CD4-positive, alpha-beta T cell (primary cell): ENCODE measurements around the gene PPP2R2C. TPM values are rescaled to one million over a fixed set of nuclear protein-coding genes. Genes with fewer than 3 reads are reported as not detected.

Experiments
- ATAC-seq: fragments of 200-7000 bp; cut with Tn5 transposase; one replicate; pipeline ENCODE4 v1.10.0; 2022; ENCODE audit warnings: mild to moderate bottlenecking; ENCODE audit not compliant: poor library complexity
- CTCF ChIA-PET: fragments of 350-600 bp; sonication (Branson Sonifier 250); formaldehyde crosslinking; loops from one replicate; lab custom pipeline; 2021; ENCODE audit warnings: antibody characterized with exemption, inconsistent platforms; lab: Charles Lee
- POLR2A ChIA-PET: fragments of 350-600 bp; sonication (Branson Sonifier 250); formaldehyde crosslinking; loops from one replicate; lab custom pipeline; 2021; ENCODE audit warnings: antibody characterized with exemption, inconsistent platforms; lab: Charles Lee
- DNase-seq, 14 experiments: peaks; one replicate each; pipeline ENCODE4 v3.0.0-alpha.2; 2013 to 2020; ENCODE audit warnings: mixed read lengths in 2 of 14
- H3K27ac ChIP-seq, 2 donors: one replicate each; pipeline versions ENCODE4 v1.5.1 to v1.7.0; 2013; ENCODE audit warnings: low read length in 2 of 2, low read depth in 1 of 2, mild to moderate bottlenecking in 1 of 2
- H3K27me3 ChIP-seq, 2 experiments: 1 replicate in 1 of 2; 2 replicates in 1 of 2; pipeline versions ENCODE4 v1.6.1 to v1.7.0; 2013; ENCODE audit warnings: low read length in 2 of 2, control low read depth in 1 of 2, mild to moderate bottlenecking in 1 of 2, moderate library complexity in 1 of 2; ENCODE audit not compliant: insufficient read depth in 2 of 2, control insufficient read depth in 1 of 2
- H3K36me3 ChIP-seq: one replicate; pipeline ENCODE4 v1.6.1; 2013; ENCODE audit warnings: low read length, control low read depth; ENCODE audit not compliant: insufficient read depth
- H3K4me1 ChIP-seq: one replicate; pipeline ENCODE4 v1.6.1; 2013; ENCODE audit warnings: low read length, control low read depth; ENCODE audit not compliant: insufficient read depth
- H3K4me3 ChIP-seq: one replicate; pipeline ENCODE4 v1.5.1; 2013; ENCODE audit warnings: mild to moderate bottlenecking, low read length, moderate library complexity
- H3K9me3 ChIP-seq, 2 experiments: 1 replicate in 1 of 2; 2 replicates in 1 of 2; pipeline versions ENCODE4 v1.6.1 to v1.7.0; 2013; ENCODE audit warnings: low read length in 2 of 2, mild to moderate bottlenecking in 2 of 2, control low read depth in 1 of 2, moderate library complexity in 1 of 2; ENCODE audit not compliant: control insufficient read depth in 1 of 2, insufficient read depth in 1 of 2
- H3K27ac Mint-ChIP-seq: one replicate; pipeline ENCODE4 v1.8.0; 2020; ENCODE audit warnings: mixed read lengths
- H3K27me3 Mint-ChIP-seq: one replicate; pipeline ENCODE4 v1.8.0; 2021; ENCODE audit warnings: mixed read lengths
- H3K36me3 Mint-ChIP-seq: one replicate; pipeline ENCODE4 v1.8.0; 2021; ENCODE audit warnings: low read depth, mixed read lengths
- H3K4me1 Mint-ChIP-seq: one replicate; pipeline ENCODE4 v1.8.0; 2021; ENCODE audit warnings: low read depth, mixed read lengths
- H3K4me3 Mint-ChIP-seq: one replicate; pipeline ENCODE4 v1.8.0; 2020; ENCODE audit warnings: mild to moderate bottlenecking, mixed read lengths
- H3K9me3 Mint-ChIP-seq: one replicate; pipeline ENCODE4 v1.8.0; 2020; ENCODE audit warnings: mixed read lengths
- intact Hi-C, 2 experiments: fragments of 100-400 bp; cut with DNase I in 1 of 2; cut with micrococcal nuclease in 1 of 2; formaldehyde crosslinking; loops; one replicate each; pipeline versions ENCODE4 v1.15.1 to v1.9.0; 2023 to 2025; cut with DNase I, micrococcal nuclease
- total RNA-seq, 174 experiments: library from RNA in 2 of 174; stranded (reverse) in 2 of 174; gene quantifications; one replicate each; pipeline ENCODE4 v1.2.3 and lab custom pipeline; 2021 to 2026
- TF ChIP-seq, protein P1 (sequence below): fragments of 200-600 bp; IDR thresholded peaks from one replicate; pipeline ENCODE4 v1.8.0; 2022; ENCODE audit warnings: antibody characterized with exemption, mild to moderate bottlenecking

The PPP2R2C gene
- total RNA-seq, 2 experiments from 2014 or later, result not detected

DNA sequence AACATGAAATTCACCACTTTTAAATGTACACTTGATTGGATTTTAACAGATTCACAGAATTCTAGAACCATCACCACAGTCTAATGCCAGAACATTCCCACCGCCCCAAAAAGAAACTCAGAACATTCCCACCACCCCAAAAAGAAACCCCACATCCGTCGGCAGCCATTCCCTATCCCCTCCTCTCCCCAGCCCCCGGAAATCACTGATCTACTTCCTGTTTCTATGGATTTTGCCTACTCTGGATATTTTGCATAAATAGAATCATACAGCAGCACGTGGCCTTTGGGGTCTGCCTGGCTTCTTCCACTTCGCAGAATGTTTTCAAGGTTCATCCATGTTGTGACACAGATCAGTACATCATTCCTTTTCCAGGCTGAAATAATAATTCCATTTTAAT lies 79.3 kb downstream of the PPP2R2C start:
- H3K27me3 Mint-ChIP-seq, result peaks cover 33% of the 10 kb centered on the region
- ATAC-seq, result no peak
- H3K9me3 Mint-ChIP-seq, result no peaks in the 10 kb centered on the region
- no peaks in the 10 kb centered on the region for H3K9me3 ChIP-seq
- H3K4me3 Mint-ChIP-seq, result no peak overlapping the region
- no peak overlapping the region for H3K27ac Mint-ChIP-seq
- CTCF ChIA-PET, result no interaction called here
- POLR2A ChIA-PET, result no interaction called here
- TF ChIP-seq, protein P1, sequence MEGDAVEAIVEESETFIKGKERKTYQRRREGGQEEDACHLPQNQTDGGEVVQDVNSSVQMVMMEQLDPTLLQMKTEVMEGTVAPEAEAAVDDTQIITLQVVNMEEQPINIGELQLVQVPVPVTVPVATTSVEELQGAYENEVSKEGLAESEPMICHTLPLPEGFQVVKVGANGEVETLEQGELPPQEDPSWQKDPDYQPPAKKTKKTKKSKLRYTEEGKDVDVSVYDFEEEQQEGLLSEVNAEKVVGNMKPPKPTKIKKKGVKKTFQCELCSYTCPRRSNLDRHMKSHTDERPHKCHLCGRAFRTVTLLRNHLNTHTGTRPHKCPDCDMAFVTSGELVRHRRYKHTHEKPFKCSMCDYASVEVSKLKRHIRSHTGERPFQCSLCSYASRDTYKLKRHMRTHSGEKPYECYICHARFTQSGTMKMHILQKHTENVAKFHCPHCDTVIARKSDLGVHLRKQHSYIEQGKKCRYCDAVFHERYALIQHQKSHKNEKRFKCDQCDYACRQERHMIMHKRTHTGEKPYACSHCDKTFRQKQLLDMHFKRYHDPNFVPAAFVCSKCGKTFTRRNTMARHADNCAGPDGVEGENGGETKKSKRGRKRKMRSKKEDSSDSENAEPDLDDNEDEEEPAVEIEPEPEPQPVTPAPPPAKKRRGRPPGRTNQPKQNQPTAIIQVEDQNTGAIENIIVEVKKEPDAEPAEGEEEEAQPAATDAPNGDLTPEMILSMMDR, result no peak
- H3K4me3 ChIP-seq, result no peak overlapping the region
- no peaks in the 10 kb centered on the region for H3K36me3 ChIP-seq
- H3K4me1 ChIP-seq, result no peaks in the 10 kb centered on the region
- DNase-seq, result no peak
- no peak overlapping the region for H3K27ac ChIP-seq
- H3K27me3 ChIP-seq, result peaks cover 9 to 11% of the 10 kb centered on the region in 2 experiments
- H3K4me1 Mint-ChIP-seq, result no peaks in the 10 kb centered on the region
- no peaks in the 10 kb centered on the region for H3K36me3 Mint-ChIP-seq
- intact Hi-C loops, result no loop called here

DNA sequence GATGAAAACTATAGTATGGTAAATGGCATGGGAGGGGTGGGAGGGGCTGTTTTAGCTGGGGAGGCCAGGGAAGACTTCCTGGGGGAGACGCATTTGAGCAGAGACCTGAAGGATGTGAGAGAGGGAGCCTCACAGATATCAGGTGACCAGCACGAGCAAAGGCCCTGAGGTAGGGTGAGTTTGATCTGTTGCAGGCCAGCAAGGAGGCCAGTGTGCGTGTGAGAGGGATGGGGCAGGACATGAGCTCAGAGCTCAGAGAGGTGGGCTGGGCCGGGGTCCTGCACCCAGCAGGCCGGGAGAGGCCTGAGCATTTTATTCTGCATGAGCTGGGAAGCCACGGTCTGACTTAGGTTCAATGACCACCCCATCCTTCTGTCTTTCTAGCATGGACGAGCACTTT lies 80.0 kb downstream of the PPP2R2C start:
- intact Hi-C loops, result no loop called here
- H3K4me3 ChIP-seq, result no peak overlapping the region
- H3K27me3 Mint-ChIP-seq, result peaks cover 32% of the 10 kb centered on the region
- CTCF ChIA-PET, result no interaction called here
- H3K36me3 ChIP-seq, result no peaks in the 10 kb centered on the region
- H3K27ac ChIP-seq, result no peak overlapping the region
- H3K27ac Mint-ChIP-seq, result no peak overlapping the region
- POLR2A ChIA-PET, result no interaction called here
- no peaks in the 10 kb centered on the region for H3K4me1 Mint-ChIP-seq
- peaks cover 7 to 11% of the 10 kb centered on the region in 2 experiments for H3K27me3 ChIP-seq
- H3K36me3 Mint-ChIP-seq, result no peaks in the 10 kb centered on the region
- no peaks in the 10 kb centered on the region for H3K9me3 Mint-ChIP-seq
- no peaks in the 10 kb centered on the region for H3K4me1 ChIP-seq
- no peaks in the 10 kb centered on the region for H3K9me3 ChIP-seq
- no peak overlapping the region for H3K4me3 Mint-ChIP-seq
- TF ChIP-seq, protein P1, result no peak
- ATAC-seq (no peak), DNase-seq (no peak)

DNA sequence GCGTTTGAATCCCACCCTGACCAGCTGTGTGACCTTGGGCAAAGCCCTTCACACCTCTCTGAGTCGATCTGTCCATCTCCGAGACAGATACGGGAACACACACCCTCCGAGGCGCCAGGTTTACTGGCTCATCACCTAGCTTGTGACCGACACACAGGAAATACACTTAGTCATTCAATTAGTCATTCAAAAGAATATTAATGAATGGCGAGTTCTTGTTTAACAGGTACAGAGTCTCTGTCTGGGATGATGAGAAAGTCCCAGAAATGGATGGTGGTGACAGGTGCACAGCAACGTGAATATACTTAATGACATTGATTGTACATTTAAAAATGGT lies 80.6 kb downstream of the PPP2R2C start:
- POLR2A ChIA-PET, result no interaction called here
- H3K9me3 Mint-ChIP-seq, result no peaks in the 10 kb centered on the region

More for the DNA sequence above, 80.6 kb downstream of the PPP2R2C start:
- no peaks in the 10 kb centered on the region for H3K9me3 ChIP-seq
- TF ChIP-seq, protein P1, result no peak
- no peak for DNase-seq
- H3K27ac ChIP-seq, result no peak overlapping the region
- ATAC-seq, result no peak
- H3K36me3 Mint-ChIP-seq, result no peaks in the 10 kb centered on the region
- no peaks in the 10 kb centered on the region for H3K36me3 ChIP-seq
- H3K4me3 Mint-ChIP-seq, result no peak overlapping the region
- no peak overlapping the region for H3K27ac Mint-ChIP-seq
- no peaks in the 10 kb centered on the region for H3K4me1 Mint-ChIP-seq
- H3K4me1 ChIP-seq, result no peaks in the 10 kb centered on the region
- CTCF ChIA-PET, result no interaction called here
- no peak overlapping the region for H3K4me3 ChIP-seq
- peaks cover 29% of the 10 kb centered on the region for H3K27me3 Mint-ChIP-seq
- H3K27me3 ChIP-seq, result peaks cover 5 to 11% of the 10 kb centered on the region in 2 experiments
- intact Hi-C loops, result no loop called here
